GM12872 (cell line): ENCODE results near the gene CCL4L2.

ENCODE experiments used
- CTCF ChIP-seq: IDR thresholded peaks from 3 replicates; pipeline ENCODE4 v1.5.1; 2011; ENCODE audit warnings: low read depth, mild to moderate bottlenecking, low read length, moderate library complexity; ENCODE audit not compliant: insufficient read depth

CCL4L2 gene

GRCh38 chr17:36188891-36189306 lies 22.0 kb upstream of the CCL4L2 start:
- no peak for TF ChIP-seq CTCF

- no peak for TF ChIP-seq CTCF
These were observed 17.6 kb upstream of the CCL4L2 start for GRCh38 chr17:36193216-36193775.

GRCh38 chr17:36195434-36196130 lies 15.3 kb upstream of the CCL4L2 start:
- no peak for TF ChIP-seq CTCF

- no peak for TF ChIP-seq CTCF
These were observed 14.8 kb upstream of the CCL4L2 start for GRCh38 chr17:36196131-36196486.

- TF ChIP-seq CTCF: no peak
These were observed 13.5 kb upstream of the CCL4L2 start for GRCh38 chr17:36197387-36197703.

- no peak for TF ChIP-seq CTCF
These were observed 11.9 kb upstream of the CCL4L2 start for GRCh38 chr17:36198831-36199465.

- no peak for TF ChIP-seq CTCF
These were observed 7.5 kb upstream of the CCL4L2 start for GRCh38 chr17:36203335-36203734.
